Osteocyte (in vitro differentiated cells): ENCODE measurements around the gene JAZF1. TPM values are rescaled to one million over a fixed set of nuclear protein-coding genes. Genes with fewer than 3 reads are reported as not detected.

Experiments used
- DNase-seq: peaks from one replicate; pipeline ENCODE4 v3.0.0; 2021; ENCODE audit warnings: mixed read lengths; ENCODE audit not compliant: unreplicated experiment; ENCODE audit errors: extremely low spot score
- H3K27ac Mint-ChIP-seq: one replicate; pipeline ENCODE4 v1.8.0; 2021; ENCODE audit warnings: mild to moderate bottlenecking, mixed read lengths; ENCODE audit not compliant: unreplicated experiment
- H3K27me3 Mint-ChIP-seq: one replicate; pipeline ENCODE4 v1.8.0; 2021; ENCODE audit warnings: mixed read lengths; ENCODE audit not compliant: unreplicated experiment
- H3K36me3 Mint-ChIP-seq: one replicate; pipeline ENCODE4 v1.8.0; 2021; ENCODE audit warnings: mixed read lengths; ENCODE audit not compliant: unreplicated experiment
- H3K4me1 Mint-ChIP-seq: one replicate; pipeline ENCODE4 v1.8.0; 2021; ENCODE audit warnings: mixed read lengths; ENCODE audit not compliant: unreplicated experiment
- H3K4me3 Mint-ChIP-seq: one replicate; pipeline ENCODE4 v1.8.0; 2021; ENCODE audit warnings: mild to moderate bottlenecking, moderate library complexity, mixed read lengths; ENCODE audit not compliant: unreplicated experiment
- H3K9me3 Mint-ChIP-seq: one replicate; pipeline ENCODE4 v1.8.0; 2021; ENCODE audit warnings: mixed read lengths; ENCODE audit not compliant: unreplicated experiment
- total RNA-seq: library from RNA; stranded (reverse); gene quantifications from 2 replicates; pipeline ENCODE4 v1.2.1, GENCODE V29; 2021
- TF ChIP-seq, protein P1 (sequence below): fragments of 200-600 bp; sonication (generic); IDR thresholded peaks from 2 replicates; pipeline ENCODE4 v1.5.0; 2021; ENCODE audit warnings: antibody characterized with exemption, mild to moderate bottlenecking, moderate library complexity

The JAZF1 gene
- total RNA-seq, 1 donor from 2014 or later: 19.8 TPM

- TF ChIP-seq, protein P1, sequence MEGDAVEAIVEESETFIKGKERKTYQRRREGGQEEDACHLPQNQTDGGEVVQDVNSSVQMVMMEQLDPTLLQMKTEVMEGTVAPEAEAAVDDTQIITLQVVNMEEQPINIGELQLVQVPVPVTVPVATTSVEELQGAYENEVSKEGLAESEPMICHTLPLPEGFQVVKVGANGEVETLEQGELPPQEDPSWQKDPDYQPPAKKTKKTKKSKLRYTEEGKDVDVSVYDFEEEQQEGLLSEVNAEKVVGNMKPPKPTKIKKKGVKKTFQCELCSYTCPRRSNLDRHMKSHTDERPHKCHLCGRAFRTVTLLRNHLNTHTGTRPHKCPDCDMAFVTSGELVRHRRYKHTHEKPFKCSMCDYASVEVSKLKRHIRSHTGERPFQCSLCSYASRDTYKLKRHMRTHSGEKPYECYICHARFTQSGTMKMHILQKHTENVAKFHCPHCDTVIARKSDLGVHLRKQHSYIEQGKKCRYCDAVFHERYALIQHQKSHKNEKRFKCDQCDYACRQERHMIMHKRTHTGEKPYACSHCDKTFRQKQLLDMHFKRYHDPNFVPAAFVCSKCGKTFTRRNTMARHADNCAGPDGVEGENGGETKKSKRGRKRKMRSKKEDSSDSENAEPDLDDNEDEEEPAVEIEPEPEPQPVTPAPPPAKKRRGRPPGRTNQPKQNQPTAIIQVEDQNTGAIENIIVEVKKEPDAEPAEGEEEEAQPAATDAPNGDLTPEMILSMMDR: no peak
- no peak overlapping the region for H3K27ac Mint-ChIP-seq
- peaks cover 4% of the 10 kb centered on the region for H3K4me1 Mint-ChIP-seq
- no peaks in the 10 kb centered on the region for H3K36me3 Mint-ChIP-seq
- DNase-seq: no peak
- H3K27me3 Mint-ChIP-seq: no peaks in the 10 kb centered on the region
- H3K9me3 Mint-ChIP-seq: no peaks in the 10 kb centered on the region
- no peak overlapping the region for H3K4me3 Mint-ChIP-seq
Observed at GRCh38 chr7:28005847-28006231, 174.8 kb downstream of the JAZF1 start.

DNA sequence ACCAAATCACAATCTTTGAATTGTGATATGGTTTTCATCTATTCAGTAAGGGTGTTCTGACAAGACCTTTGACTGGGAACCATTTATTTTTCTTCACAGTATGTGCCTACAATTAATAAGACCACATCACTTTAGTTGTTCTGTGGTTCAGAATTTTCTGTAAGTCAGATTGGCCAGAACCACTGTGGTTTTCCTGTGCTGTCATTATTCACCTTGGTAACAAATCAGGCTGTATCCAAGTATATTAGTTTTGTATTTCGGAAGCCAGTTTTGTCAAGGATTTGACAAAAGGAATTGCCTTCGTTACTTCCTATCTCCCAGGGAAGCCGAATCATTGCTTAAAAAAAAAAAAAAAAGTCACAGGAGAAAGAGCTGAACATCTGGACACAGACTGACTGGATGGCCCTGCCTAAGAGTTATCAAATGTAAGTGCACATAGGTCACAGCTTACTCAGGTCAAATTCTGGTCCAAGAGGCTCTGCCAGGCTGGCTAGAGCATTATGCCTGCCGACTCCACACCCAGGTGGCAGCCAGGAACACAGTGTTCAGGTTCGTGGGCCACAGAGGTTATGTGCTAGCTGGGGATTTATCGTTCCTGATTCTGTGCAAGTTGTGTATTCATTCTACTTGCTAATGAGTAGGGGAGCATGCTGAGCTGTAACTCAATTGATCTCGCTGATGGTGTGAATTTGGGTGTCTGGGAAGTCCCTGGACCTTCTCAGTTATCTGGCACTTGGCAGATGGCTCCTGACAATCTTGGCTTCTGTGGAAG lies 175.3 kb downstream of the JAZF1 start:
- no peak overlapping the region for H3K4me3 Mint-ChIP-seq
- DNase-seq: no peak
- TF ChIP-seq, protein P1: no peak
- H3K36me3 Mint-ChIP-seq: no peaks in the 10 kb centered on the region
- no peak overlapping the region for H3K27ac Mint-ChIP-seq
- H3K27me3 Mint-ChIP-seq: no peaks in the 10 kb centered on the region
- H3K9me3 Mint-ChIP-seq: no peaks in the 10 kb centered on the region
- H3K4me1 Mint-ChIP-seq: peaks cover 4% of the 10 kb centered on the region

DNA sequence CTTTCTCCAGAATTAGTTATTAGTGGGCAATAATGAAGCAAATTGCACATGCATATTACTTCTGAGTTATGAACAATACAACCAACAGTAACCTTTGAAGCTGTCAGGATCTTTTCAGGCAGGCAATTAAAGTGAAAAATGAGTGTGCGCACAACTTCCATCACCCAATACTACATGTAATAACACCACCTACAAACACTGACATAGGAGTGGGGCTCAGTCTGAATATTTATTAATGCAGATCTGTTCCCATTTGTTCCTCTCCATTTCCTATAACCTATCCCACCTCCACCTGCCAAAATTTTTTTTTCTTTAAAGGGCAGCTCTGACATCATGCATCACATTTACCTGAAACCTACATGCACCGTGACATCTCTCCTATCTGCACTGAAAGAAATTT lies 177.2 kb downstream of the JAZF1 start:
- H3K27me3 Mint-ChIP-seq: no peaks in the 10 kb centered on the region
- no peaks in the 10 kb centered on the region for H3K36me3 Mint-ChIP-seq
- no peak for DNase-seq
- TF ChIP-seq, protein P1: no peak
- no peak overlapping the region for H3K4me3 Mint-ChIP-seq
- no peaks in the 10 kb centered on the region for H3K9me3 Mint-ChIP-seq
- H3K27ac Mint-ChIP-seq: no peak overlapping the region
- H3K4me1 Mint-ChIP-seq: peaks cover 4% of the 10 kb centered on the region

DNA sequence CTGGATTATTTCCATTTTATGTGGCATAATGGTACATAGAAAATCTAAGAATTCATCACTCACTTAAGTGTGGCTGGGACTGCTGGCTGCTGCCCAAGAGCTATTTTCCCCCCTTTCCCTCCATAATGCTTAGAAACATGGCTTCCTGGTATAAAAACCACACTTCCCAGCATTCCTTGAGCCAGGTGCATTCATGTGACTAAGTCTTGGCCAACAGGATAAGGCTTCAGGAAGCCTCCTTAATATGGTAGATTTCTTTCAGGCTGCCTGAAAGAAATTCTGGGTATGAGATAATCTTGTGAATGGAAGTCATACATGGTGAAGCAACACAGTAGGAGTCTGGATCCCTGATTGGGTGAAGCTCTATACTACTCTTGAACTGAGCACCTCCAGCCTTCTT lies 178.0 kb downstream of the JAZF1 start:
- TF ChIP-seq, protein P1: no peak
- no peaks in the 10 kb centered on the region for H3K36me3 Mint-ChIP-seq
- no peaks in the 10 kb centered on the region for H3K9me3 Mint-ChIP-seq
- DNase-seq: no peak
- no peaks in the 10 kb centered on the region for H3K27me3 Mint-ChIP-seq
- H3K4me1 Mint-ChIP-seq: peaks cover 4% of the 10 kb centered on the region
- H3K4me3 Mint-ChIP-seq: no peak overlapping the region
- H3K27ac Mint-ChIP-seq: no peak overlapping the region

GRCh38 chr7:28001896-28002295 lies 178.7 kb downstream of the JAZF1 start:
- DNase-seq: no peak

More at GRCh38 chr7:28001896-28002295, 178.7 kb downstream of the JAZF1 start:
- H3K27me3 Mint-ChIP-seq: no peaks in the 10 kb centered on the region
- H3K4me1 Mint-ChIP-seq: peaks cover 4% of the 10 kb centered on the region
- no peaks in the 10 kb centered on the region for H3K9me3 Mint-ChIP-seq
- no peak overlapping the region for H3K4me3 Mint-ChIP-seq
- no peak overlapping the region for H3K27ac Mint-ChIP-seq
- no peaks in the 10 kb centered on the region for H3K36me3 Mint-ChIP-seq
- TF ChIP-seq, protein P1: no peak
